ENCODE data around the gene EMP2. TPM values are rescaled to one million over a fixed set of nuclear protein-coding genes. Genes with fewer than 3 reads are reported as not detected.
"Not testable (repeated sequence)": the region's sequence is repeated elsewhere in the genome, so short reads cannot be mapped to it uniquely, and the experiment has no call there.

The EMP2 gene
- polyA plus RNA-seq, 1 experiment, result 57.8 TPM

DNA sequence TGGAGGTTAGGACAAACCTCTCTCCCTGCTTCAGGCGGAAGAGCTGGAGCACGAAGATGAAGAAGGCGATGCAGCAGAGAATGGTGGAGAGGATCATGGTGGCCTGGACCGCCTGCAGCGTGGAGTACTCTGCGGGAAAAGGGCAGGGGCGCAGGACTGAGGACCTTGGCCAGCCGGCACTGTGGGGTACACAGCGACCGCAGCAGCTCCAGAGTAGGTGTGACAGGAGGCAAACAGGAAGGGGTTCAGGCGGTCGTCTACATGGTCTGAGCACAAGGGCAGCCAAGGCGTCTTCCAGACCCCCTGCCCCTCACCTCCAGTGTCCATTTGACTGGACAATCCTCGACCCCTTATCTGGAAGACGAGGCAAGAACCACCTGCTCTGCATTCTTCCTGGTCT, 42.5 kb downstream of the EMP2 start:
- ChIA-PET POLR2A (no interaction called here), CTCF (interaction anchor here (0.6 to 0.8 kb wide), 3 partner anchors 14 to 131 kb away, joined by 3 read pairs; no protein-coding TSS in a partner anchor)
- Histone ChIP-seq H3K4me3 (ENCODE audit: low read depth, low read length) (no peak overlapping the region), H3K36me3 (ENCODE audit: control insufficient read depth, insufficient read depth, low read length) (peaks cover 11% of the 10 kb centered on the region), H3K27me3 (ENCODE audit: control insufficient read depth, insufficient read depth, low read length) (no peaks in the 10 kb centered on the region)
- no peak for TF ChIP-seq CTCF (IDR thresholded peaks at IDR 0.05; ENCODE audit: insufficient read depth, low read depth, low read length)
- no peak for DNase-seq (ENCODE audit: low read depth)

- TF ChIP-seq CTCF (IDR thresholded peaks at IDR 0.05; ENCODE audit: insufficient read depth, low read depth, low read length), result no peak
- no peaks in the 10 kb centered on the region for H3K27me3 ChIP-seq (ENCODE audit: control insufficient read depth, insufficient read depth, low read length)
- CTCF ChIA-PET, result interaction anchor here (0.7 to 1.1 kb wide), 3 partner anchors 13 to 201 kb away, joined by 3 to 6 read pairs (median 3); no protein-coding TSS in a partner anchor
- peaks cover 13% of the 10 kb centered on the region for H3K36me3 ChIP-seq (ENCODE audit: control insufficient read depth, insufficient read depth, low read length)
- POLR2A ChIA-PET, result no interaction called here
- H3K4me3 ChIP-seq (ENCODE audit: low read depth, low read length), result no peak overlapping the region
- DNase-seq (ENCODE audit: low read depth), result no peak
Measured at GRCh38 chr16:10536814-10537389, 43.5 kb downstream of the EMP2 start.

DNA sequence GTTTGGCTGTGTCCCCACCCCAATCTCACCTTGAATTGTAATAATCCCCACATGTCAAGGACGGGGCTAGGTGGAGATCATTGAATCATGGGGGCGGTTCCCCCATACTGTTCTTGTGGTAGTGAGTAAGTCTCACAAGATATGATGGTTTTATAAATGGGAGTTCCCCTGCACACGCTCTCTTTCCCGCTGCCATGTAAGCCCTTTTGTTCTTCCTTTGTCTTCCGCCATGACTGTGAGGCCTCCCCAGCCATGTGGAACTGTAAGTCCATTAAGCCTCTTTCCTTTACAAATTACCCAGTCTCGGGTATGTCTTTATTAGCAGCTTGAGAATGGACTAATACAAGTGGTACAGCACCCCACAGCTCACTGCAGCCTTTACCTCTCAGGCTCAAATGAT, 44.1 kb downstream of the EMP2 start:
- DNase-seq (ENCODE audit: low read depth); POLR2A ChIA-PET; H3K27me3 ChIP-seq (ENCODE audit: control insufficient read depth, insufficient read depth, low read length); H3K4me3 ChIP-seq (ENCODE audit: low read depth, low read length): not testable (repeated sequence)
- H3K36me3 ChIP-seq (ENCODE audit: control insufficient read depth, insufficient read depth, low read length), result peaks cover 13% of the 10 kb centered on the region
- CTCF ChIA-PET, result interaction anchor here (0.7 to 1.1 kb wide), 2 partner anchors 14 to 202 kb away, joined by 3 to 6 read pairs; no protein-coding TSS in a partner anchor

GRCh38 chr16:10535461-10535860, 44.9 kb downstream of the EMP2 start:
- TF ChIP-seq CTCF (IDR thresholded peaks at IDR 0.05; ENCODE audit: insufficient read depth, low read depth, low read length), result no peak
- H3K27me3 ChIP-seq (ENCODE audit: control insufficient read depth, insufficient read depth, low read length), result no peaks in the 10 kb centered on the region
- POLR2A ChIA-PET, result no interaction called here
- no peak overlapping the region for H3K4me3 ChIP-seq (ENCODE audit: low read depth, low read length)
- CTCF ChIA-PET, result interaction anchor here (1.5 to 3.7 kb wide), 2 partner anchors 14 to 202 kb away, joined by 4 to 26 read pairs; no protein-coding TSS in a partner anchor
- peaks cover 13% of the 10 kb centered on the region for H3K36me3 ChIP-seq (ENCODE audit: control insufficient read depth, insufficient read depth, low read length)
- DNase-seq (ENCODE audit: low read depth), result no peak

DNA sequence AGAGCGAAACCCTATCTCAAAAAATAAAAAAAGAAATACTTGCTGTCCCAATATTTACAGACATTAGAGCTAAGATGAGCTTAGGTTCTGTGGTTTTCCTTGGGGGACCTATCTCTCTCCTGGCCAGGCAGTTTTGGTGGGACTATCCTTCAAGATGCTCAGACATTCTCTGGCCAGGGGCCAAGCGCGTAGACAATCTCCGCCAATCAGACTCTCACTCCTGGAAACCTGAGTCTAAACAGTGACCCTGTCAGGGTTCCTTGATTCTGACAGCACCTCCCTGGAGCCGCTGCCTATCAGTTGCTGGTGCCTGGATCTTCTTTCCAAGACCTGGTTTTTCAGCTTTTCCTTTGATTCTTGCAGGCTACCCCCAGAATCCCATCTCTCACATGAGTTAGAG, 45.6 kb downstream of the EMP2 start:
- no peak for DNase-seq (ENCODE audit: low read depth)
- CTCF ChIA-PET, result interaction anchor here (1.5 to 3.7 kb wide), 2 partner anchors 13 to 202 kb away, joined by 4 to 26 read pairs; no protein-coding TSS in a partner anchor
- peaks cover 13% of the 10 kb centered on the region for H3K36me3 ChIP-seq (ENCODE audit: control insufficient read depth, insufficient read depth, low read length)
- no peak overlapping the region for H3K4me3 ChIP-seq (ENCODE audit: low read depth, low read length)
- POLR2A ChIA-PET, result interaction anchor here (0.6 kb wide), 1 partner anchor 1711 kb away, joined by 4 read pairs; no protein-coding TSS in a partner anchor
- TF ChIP-seq CTCF (IDR thresholded peaks at IDR 0.05; ENCODE audit: insufficient read depth, low read depth, low read length), result no peak
- no peaks in the 10 kb centered on the region for H3K27me3 ChIP-seq (ENCODE audit: control insufficient read depth, insufficient read depth, low read length)

DNA sequence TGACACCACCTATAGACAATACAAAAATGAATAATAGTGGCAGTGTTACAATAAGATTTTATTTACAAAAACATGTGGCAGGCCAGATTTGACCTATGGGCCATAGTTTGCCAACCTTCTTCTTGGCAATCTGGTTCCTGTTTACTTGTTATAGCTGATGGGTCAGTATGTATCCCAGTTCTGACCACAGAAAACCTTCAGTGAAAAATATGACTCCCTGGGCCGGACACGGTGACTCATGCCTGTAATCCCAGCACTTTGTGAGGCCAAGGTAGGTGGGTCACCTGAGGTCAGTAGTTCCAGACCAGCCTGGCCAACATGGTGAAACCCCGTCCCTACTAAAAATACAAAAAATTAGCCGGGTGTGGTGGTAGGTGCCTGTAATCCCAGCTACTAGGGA, 46.8 kb downstream of the EMP2 start:
- DNase-seq (ENCODE audit: low read depth); POLR2A ChIA-PET; H3K27me3 ChIP-seq (ENCODE audit: control insufficient read depth, insufficient read depth, low read length); H3K4me3 ChIP-seq (ENCODE audit: low read depth, low read length): not testable (repeated sequence)
- CTCF ChIA-PET, result interaction anchor here (1.0 to 3.7 kb wide), 3 partner anchors 12 to 203 kb away, joined by 3 to 26 read pairs (median 3); partner anchors contain the start of gene EMP2
- H3K36me3 ChIP-seq (ENCODE audit: control insufficient read depth, insufficient read depth, low read length), result peaks cover 13% of the 10 kb centered on the region

All from BJ (cell line).